NCI-H524 (cell line): ENCODE results near the gene DPM3.
A peak's percentile ranks its signal among the peaks of the same experiment; 100 is the strongest.
"Not testable (repeated sequence)": the region's sequence is repeated elsewhere in the genome, so short reads cannot be mapped to it uniquely, and the experiment has no call there.

Source experiments
- DNase-seq, 2 experiments: peaks; one replicate each; lab custom pipeline; 2025; lab: John Stamatoyannopoulos, UW

DPM3 gene

GRCh38 chr1:155158991-155159390, 18.7 kb upstream of the DPM3 start:
- no peak for DNase-seq

- DNase-seq: not testable (repeated sequence)
Measured at GRCh38 chr1:155155996-155156643, 15.8 kb upstream of the DPM3 start.

GRCh38 chr1:155145491-155145890, 5.2 kb upstream of the DPM3 start:
- DNase-seq: no peak

GRCh38 chr1:155141749-155142148, 1.4 kb upstream of the DPM3 start:
- no peak for DNase-seq

GRCh38 chr1:155140630-155140953, 261 bp upstream of the DPM3 start:
- no peak for DNase-seq

GRCh38 chr1:155137154-155137949, 3.0 kb downstream of the DPM3 start:
- no peak for DNase-seq

GRCh38 chr1:155136748-155137147, 3.6 kb downstream of the DPM3 start:
- DNase-seq: no peak

- DNase-seq: peak; percentile 80 to 92
Measured at GRCh38 chr1:155135415-155136028, 4.8 kb downstream of the DPM3 start, which contains the start of gene SLC50A1. Gene SLC50A1, plus strand, starts transcription at chr1:155135852. Its CDS starts 60 bp downstream, at chr1:155135912.

GRCh38 chr1:155134880-155135414, 5.4 kb downstream of the DPM3 start:
- DNase-seq: peak in 1 of 2 experiments; percentile 23

- DNase-seq: no peak
Measured at GRCh38 chr1:155134322-155134721, 6.0 kb downstream of the DPM3 start.

- DNase-seq: no peak
Measured at GRCh38 chr1:155133799-155134281, 6.5 kb downstream of the DPM3 start.

GRCh38 chr1:155131856-155132255, 8.5 kb downstream of the DPM3 start:
- no peak for DNase-seq

GRCh38 chr1:155131285-155131684, 9.0 kb downstream of the DPM3 start:
- no peak for DNase-seq

- DNase-seq: no peak
Measured at GRCh38 chr1:155130272-155131006, 9.9 kb downstream of the DPM3 start.

- DNase-seq: peak; percentile 36 to 41
Measured at GRCh38 chr1:155128755-155129473, 11.4 kb downstream of the DPM3 start.

- no peak for DNase-seq
Measured at GRCh38 chr1:155127967-155128754, 12.2 kb downstream of the DPM3 start.

GRCh38 chr1:155127105-155127966, 13.0 kb downstream of the DPM3 start, which contains the start of gene EFNA1:
Gene EFNA1, plus strand, starts transcription at chr1:155127876. Its CDS starts 102 bp downstream, at chr1:155127978.
- peak in 1 of 2 experiments; percentile 45 for DNase-seq

GRCh38 chr1:155126556-155127104, 13.7 kb downstream of the DPM3 start:
- DNase-seq: peak; percentile 49 to 59
